ENCODE data around the gene CDK9.

GRCh38 chr9:127808347-127809001 lies 22.6 kb downstream of the CDK9 start:
- TF ChIP-seq CTCF (IDR thresholded peaks at IDR 0.05; ENCODE audit: low read depth, low read length), result no peak
- TF ChIP-seq EZH2phosphoT487 (IDR thresholded peaks at IDR 0.05; ENCODE audit: low read depth), result no peak
